Measurements from ENCODE around the gene JPH4. TPM values are rescaled to one million over a fixed set of nuclear protein-coding genes. Genes with fewer than 3 reads are reported as not detected.
A peak's percentile ranks its signal among the peaks of the same experiment; 100 is the strongest.
"Not testable (repeated sequence)": the region's sequence is repeated elsewhere in the genome, so short reads cannot be mapped to it uniquely, and the experiment has no call there.

The JPH4 gene
- total and polyA plus RNA-seq, 5 donors from 2014 or later = 0.14 TPM; not detected in 4

DNA sequence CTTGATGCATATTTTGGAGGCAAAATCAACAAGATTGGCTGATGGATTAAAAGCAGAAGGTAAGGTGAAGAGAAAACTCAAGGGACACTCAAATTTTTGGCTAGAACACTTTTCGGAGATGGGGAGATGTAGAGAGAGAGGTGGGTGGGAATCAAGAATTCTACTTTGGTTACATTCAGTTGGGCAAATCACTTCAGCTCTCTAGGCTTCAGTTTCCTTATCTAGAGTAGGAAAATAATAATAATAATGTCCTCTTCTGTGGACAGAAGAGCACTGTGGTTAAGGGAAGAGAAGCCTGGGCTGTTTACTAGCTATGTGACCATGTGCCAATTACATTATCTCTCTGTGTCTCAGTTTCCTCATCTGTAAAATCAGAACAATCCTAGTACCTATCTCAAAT, 34.2 kb upstream of the JPH4 start:
- peaks cover 20% of the 10 kb centered on the region for H3K4me1 ChIP-seq (ENCODE audit: control insufficient read depth, insufficient read depth, low read length, poor library complexity, severe bottlenecking)
- no peak overlapping the region for H3K4me3 ChIP-seq (ENCODE audit: low read depth, low read length)
- Mint-ChIP-seq H3K36me3 (no peaks in the 10 kb centered on the region), H3K27ac (peak overlapping the region in 2 of 3 donors; percentile 17 to 22), H3K4me3 (no peak overlapping the region), H3K9me3 (peaks cover 0 to 11% (median 0%) of the 10 kb centered on the region in 7 donors), H3K27me3 (no peaks in the 10 kb centered on the region), H3K4me1 (peaks cover 15 to 33% (median 20%) of the 10 kb centered on the region in 4 donors)
- no peaks in the 10 kb centered on the region for H3K27me3 ChIP-seq (ENCODE audit: control insufficient read depth, insufficient read depth, low read length)
- ATAC-seq (ENCODE audit: low read depth in 2 of 2) = no peak
- no peaks in the 10 kb centered on the region for H3K36me3 ChIP-seq (ENCODE audit: control insufficient read depth, insufficient read depth, low read length)
- H3K27ac ChIP-seq (ENCODE audit: insufficient read depth, low read length, poor library complexity, severe bottlenecking) = no peak overlapping the region
- DNase-seq = no peak
- H3K9me3 ChIP-seq (ENCODE audit: control insufficient read depth in 2 of 2, low read length in 2 of 2) = no peaks in the 10 kb centered on the region

DNA sequence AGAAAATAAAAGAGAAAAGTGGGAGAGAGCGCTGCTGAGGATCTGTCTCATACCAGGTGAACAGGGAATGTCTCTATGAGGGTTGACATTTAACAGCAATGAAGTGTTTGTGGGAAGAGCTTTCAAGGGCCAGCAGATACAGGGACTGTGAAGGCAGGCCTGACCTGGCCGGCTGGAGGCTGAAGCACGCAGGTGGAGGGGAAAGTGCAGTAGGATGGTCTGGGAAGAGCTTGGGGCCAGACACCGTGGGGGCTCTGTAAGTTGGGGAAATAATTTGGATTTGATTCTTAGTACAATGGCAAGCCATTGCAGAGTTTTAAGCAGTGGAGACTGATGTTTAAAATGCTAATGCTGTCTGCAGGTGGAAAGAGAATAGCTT, 33.8 kb upstream of the JPH4 start:
- no peaks in the 10 kb centered on the region for H3K36me3 Mint-ChIP-seq
- ATAC-seq (ENCODE audit: low read depth in 2 of 2) = no peak
- peaks cover 0 to 11% (median 0%) of the 10 kb centered on the region in 7 donors for H3K9me3 Mint-ChIP-seq
- Histone ChIP-seq H3K27me3 (ENCODE audit: control insufficient read depth, insufficient read depth, low read length) (no peaks in the 10 kb centered on the region), H3K4me3 (ENCODE audit: low read depth, low read length) (no peak overlapping the region), H3K36me3 (ENCODE audit: control insufficient read depth, insufficient read depth, low read length) (no peaks in the 10 kb centered on the region), H3K27ac (ENCODE audit: insufficient read depth, low read length, poor library complexity, severe bottlenecking) (no peak overlapping the region), H3K4me1 (ENCODE audit: control insufficient read depth, insufficient read depth, low read length, poor library complexity, severe bottlenecking) (peaks cover 20% of the 10 kb centered on the region), H3K9me3 (ENCODE audit: control insufficient read depth in 2 of 2, low read length in 2 of 2) (no peaks in the 10 kb centered on the region)
- peaks cover 15 to 33% (median 21%) of the 10 kb centered on the region in 4 donors for H3K4me1 Mint-ChIP-seq
- H3K27ac Mint-ChIP-seq = peak overlapping the region; percentile 17 to 59 (median 22)
- H3K27me3 Mint-ChIP-seq = no peaks in the 10 kb centered on the region
- H3K4me3 Mint-ChIP-seq = no peak overlapping the region
- no peak for DNase-seq

DNA sequence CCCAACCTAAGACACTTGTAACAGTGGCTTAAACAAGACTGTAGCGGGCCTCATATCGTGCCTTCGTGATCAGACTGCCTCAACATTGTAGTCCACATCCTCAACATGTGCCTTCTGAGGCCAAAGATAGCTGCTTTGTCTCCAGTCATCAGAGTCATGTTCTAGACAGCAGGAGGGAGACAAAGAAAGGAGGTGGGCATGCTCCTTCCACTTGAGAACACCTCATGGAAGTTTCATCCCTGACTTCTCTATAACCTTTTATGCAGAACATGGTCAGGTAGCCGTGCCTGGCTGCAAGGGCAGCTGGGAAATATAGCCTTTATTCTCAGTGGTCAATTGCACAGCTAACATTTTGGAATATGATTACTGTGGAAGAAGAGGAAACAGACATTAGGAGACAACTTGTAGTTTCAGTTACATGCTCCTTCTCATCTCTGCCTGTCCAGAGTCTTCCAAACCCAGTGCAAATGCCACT, 32.3 kb upstream of the JPH4 start:
- no peaks in the 10 kb centered on the region for H3K36me3 Mint-ChIP-seq
- DNase-seq (peak in 2 of 3 donors; percentile 14 to 39), ATAC-seq (ENCODE audit: low read depth in 2 of 2) (peak; percentile 31 to 59)
- Histone ChIP-seq H3K4me3 (ENCODE audit: low read depth, low read length) (peak overlapping the region; percentile 57), H3K36me3 (ENCODE audit: control insufficient read depth, insufficient read depth, low read length) (no peaks in the 10 kb centered on the region), H3K27me3 (ENCODE audit: control insufficient read depth, insufficient read depth, low read length) (no peaks in the 10 kb centered on the region), H3K9me3 (ENCODE audit: control insufficient read depth in 2 of 2, low read length in 2 of 2) (no peaks in the 10 kb centered on the region), H3K4me1 (ENCODE audit: control insufficient read depth, insufficient read depth, low read length, poor library complexity, severe bottlenecking) (peaks cover 20% of the 10 kb centered on the region), H3K27ac (ENCODE audit: insufficient read depth, low read length, poor library complexity, severe bottlenecking) (peak overlapping the region; percentile 71)
- H3K27ac Mint-ChIP-seq = peak overlapping the region; percentile 90 to 98 (median 94)
- peaks cover 0 to 11% (median 0%) of the 10 kb centered on the region in 7 donors for H3K9me3 Mint-ChIP-seq
- H3K27me3 Mint-ChIP-seq = no peaks in the 10 kb centered on the region
- H3K4me1 Mint-ChIP-seq = peaks cover 15 to 37% (median 24%) of the 10 kb centered on the region in 4 donors
- H3K4me3 Mint-ChIP-seq = peak overlapping the region in 3 of 4 donors; percentile 13 to 82 (median 74)

DNA sequence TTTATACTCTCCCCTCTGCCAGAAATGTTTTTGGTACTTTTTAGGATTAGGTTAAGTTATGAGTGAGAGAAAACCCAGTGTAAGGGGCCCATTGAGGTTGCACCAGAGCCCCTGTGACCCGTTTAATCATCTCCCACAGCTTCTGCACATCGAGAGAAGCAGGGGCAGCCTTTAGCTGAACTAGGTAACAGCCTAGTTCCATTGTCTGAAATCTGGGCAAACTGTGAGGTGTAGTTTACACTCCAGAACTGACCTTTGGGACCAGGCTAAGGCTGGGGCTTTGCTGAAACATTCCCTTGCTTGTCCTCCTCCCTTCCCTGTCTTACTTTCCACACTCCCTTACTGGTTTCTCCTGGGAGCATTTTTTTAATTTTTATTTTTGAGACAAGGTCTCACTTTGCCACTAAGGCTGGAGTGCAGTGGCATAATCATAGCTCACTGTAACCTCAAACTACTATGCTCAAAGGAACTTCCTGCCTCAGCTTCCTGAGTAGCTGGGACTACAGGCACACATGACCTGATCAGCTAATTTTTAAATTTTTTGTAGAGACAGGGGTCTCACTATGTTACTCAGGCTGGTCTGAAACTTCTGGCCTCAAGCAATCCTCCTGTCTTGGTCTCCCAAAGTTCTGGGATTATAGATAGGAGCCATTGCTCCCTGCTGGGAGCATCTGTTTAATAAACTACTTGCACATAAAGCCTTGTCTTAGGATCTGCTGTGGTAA, 31.7 kb upstream of the JPH4 start:
- H3K36me3 ChIP-seq (ENCODE audit: control insufficient read depth, insufficient read depth, low read length) = no peaks in the 10 kb centered on the region

DNA sequence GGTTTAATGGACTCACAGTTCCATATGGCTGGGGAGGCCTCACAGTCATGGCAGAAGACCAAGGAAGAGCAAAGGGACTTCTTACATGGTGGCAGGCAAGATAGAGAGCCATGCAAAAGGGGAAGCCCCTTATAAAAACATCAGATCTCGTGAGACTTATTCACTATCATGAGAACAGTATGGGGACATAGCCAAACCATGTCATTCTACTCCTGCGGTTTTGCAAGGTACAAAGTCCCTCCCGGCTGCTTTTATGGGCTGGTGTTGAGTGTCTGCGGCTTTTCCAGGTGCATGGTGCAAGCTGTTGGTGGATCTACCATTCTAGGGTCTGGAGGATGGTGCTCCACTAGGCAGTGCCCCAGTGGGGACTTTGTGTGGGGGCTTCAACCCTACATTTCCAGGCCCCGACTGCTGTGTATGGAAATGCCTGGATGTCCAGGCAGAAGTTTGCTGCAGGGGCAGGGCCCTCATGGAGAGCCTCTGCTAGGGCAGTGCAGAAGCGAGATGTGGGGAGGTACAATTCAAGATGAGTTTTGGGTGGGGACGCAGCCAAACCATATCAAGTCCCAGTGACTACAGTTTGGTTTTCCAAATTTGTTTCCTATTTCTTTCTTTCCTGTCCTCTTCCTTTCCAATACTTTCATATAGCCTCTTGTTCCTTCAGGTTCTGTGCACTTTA, 31.0 kb upstream of the JPH4 start:
- not testable (repeated sequence) for H3K27me3 ChIP-seq (ENCODE audit: control insufficient read depth, insufficient read depth, low read length); H3K9me3 ChIP-seq (ENCODE audit: control insufficient read depth in 2 of 2, low read length in 2 of 2); H3K36me3 ChIP-seq (ENCODE audit: control insufficient read depth, insufficient read depth, low read length); H3K4me3 ChIP-seq (ENCODE audit: low read depth, low read length); DNase-seq; H3K27me3 Mint-ChIP-seq; ATAC-seq (ENCODE audit: low read depth in 2 of 2); H3K36me3 Mint-ChIP-seq
- peaks cover 15 to 37% (median 25%) of the 10 kb centered on the region in 4 donors for H3K4me1 Mint-ChIP-seq
- peak overlapping the region in 3 of 4 donors; percentile 10 to 82 (median 35) for H3K4me3 Mint-ChIP-seq
- peaks cover 0 to 11% (median 0%) of the 10 kb centered on the region in 7 donors for H3K9me3 Mint-ChIP-seq
- peak overlapping the region; percentile 90 to 98 (median 94) for H3K27ac Mint-ChIP-seq
- Histone ChIP-seq H3K4me1 (ENCODE audit: control insufficient read depth, insufficient read depth, low read length, poor library complexity, severe bottlenecking) (peaks cover 20% of the 10 kb centered on the region), H3K27ac (ENCODE audit: insufficient read depth, low read length, poor library complexity, severe bottlenecking) (peak overlapping the region; percentile 71)

More for the DNA sequence above, 31.7 kb upstream of the JPH4 start:
- peak overlapping the region; percentile 57 for H3K4me3 ChIP-seq (ENCODE audit: low read depth, low read length)
- peak; percentile 83 to 86 for ATAC-seq (ENCODE audit: low read depth in 2 of 2)
- no peaks in the 10 kb centered on the region for H3K27me3 ChIP-seq (ENCODE audit: control insufficient read depth, insufficient read depth, low read length)
- DNase-seq = peak in 2 of 3 donors; percentile 34 to 59
- Mint-ChIP-seq H3K9me3 (peaks cover 0 to 11% (median 0%) of the 10 kb centered on the region in 7 donors), H3K4me3 (peak overlapping the region; percentile 13 to 82 (median 76)), H3K27me3 (no peaks in the 10 kb centered on the region), H3K27ac (peak overlapping the region; percentile 90 to 98 (median 94)), H3K36me3 (no peaks in the 10 kb centered on the region), H3K4me1 (peaks cover 15 to 37% (median 25%) of the 10 kb centered on the region in 4 donors)
- peak overlapping the region; percentile 71 for H3K27ac ChIP-seq (ENCODE audit: insufficient read depth, low read length, poor library complexity, severe bottlenecking)
- no peaks in the 10 kb centered on the region for H3K9me3 ChIP-seq (ENCODE audit: control insufficient read depth in 2 of 2, low read length in 2 of 2)
- peaks cover 20% of the 10 kb centered on the region for H3K4me1 ChIP-seq (ENCODE audit: control insufficient read depth, insufficient read depth, low read length, poor library complexity, severe bottlenecking)

DNA sequence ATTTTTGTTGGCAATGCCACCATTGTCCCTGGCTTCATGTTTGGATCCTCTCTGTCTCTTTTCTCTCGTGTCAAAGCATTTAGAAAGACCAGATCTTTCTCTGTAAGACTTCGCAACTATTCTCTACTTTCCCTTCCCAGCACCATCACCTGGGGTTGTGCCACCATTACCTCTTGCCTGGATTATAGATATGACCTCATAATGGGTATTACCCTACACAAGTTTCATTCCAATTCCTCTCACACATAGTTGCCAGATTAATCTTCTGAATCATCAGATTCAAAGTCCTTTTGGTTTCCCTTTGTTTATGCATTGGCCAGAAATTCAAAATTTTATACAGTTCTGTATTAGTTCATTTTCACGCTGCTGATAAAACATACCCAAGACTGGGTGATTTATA, 30.4 kb upstream of the JPH4 start:
- Histone ChIP-seq H3K9me3 (ENCODE audit: control insufficient read depth in 2 of 2, low read length in 2 of 2) (no peaks in the 10 kb centered on the region), H3K27ac (ENCODE audit: insufficient read depth, low read length, poor library complexity, severe bottlenecking) (no peak overlapping the region), H3K27me3 (ENCODE audit: control insufficient read depth, insufficient read depth, low read length) (no peaks in the 10 kb centered on the region), H3K36me3 (ENCODE audit: control insufficient read depth, insufficient read depth, low read length) (no peaks in the 10 kb centered on the region), H3K4me1 (ENCODE audit: control insufficient read depth, insufficient read depth, low read length, poor library complexity, severe bottlenecking) (peaks cover 20% of the 10 kb centered on the region), H3K4me3 (ENCODE audit: low read depth, low read length) (no peak overlapping the region)
- H3K4me3 Mint-ChIP-seq = peak overlapping the region in 2 of 4 donors; percentile 35 to 42
- H3K27ac Mint-ChIP-seq = peak overlapping the region in 2 of 3 donors; percentile 16 to 94
- peaks cover 15 to 37% (median 25%) of the 10 kb centered on the region in 4 donors for H3K4me1 Mint-ChIP-seq
- DNase-seq (no peak), ATAC-seq (ENCODE audit: low read depth in 2 of 2) (no peak)
- H3K9me3 Mint-ChIP-seq = peaks cover 0 to 11% (median 0%) of the 10 kb centered on the region in 7 donors
- no peaks in the 10 kb centered on the region for H3K36me3 Mint-ChIP-seq
- H3K27me3 Mint-ChIP-seq = no peaks in the 10 kb centered on the region

DNA sequence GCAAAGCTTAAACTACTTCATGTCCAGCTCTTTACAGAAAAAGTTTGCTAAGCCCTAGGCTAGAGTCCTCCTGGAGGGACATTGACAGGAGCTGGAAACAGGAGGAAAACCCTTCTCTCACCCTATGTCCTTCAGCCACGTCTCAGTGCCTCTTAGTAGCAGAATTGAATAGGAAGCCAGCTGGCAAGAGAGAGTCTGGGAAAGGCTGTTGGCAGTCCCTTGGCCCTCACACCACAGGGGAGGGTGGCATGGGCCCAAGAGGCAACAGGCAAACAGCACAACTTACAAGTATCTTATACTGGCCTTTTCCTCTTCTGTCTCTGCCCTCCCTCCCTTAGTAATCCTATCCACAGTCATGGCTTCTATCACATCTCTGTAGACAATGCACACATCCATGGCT, 29.9 kb upstream of the JPH4 start:
- DNase-seq (no peak), ATAC-seq (ENCODE audit: low read depth in 2 of 2) (no peak)
- Histone ChIP-seq H3K27me3 (ENCODE audit: control insufficient read depth, insufficient read depth, low read length) (no peaks in the 10 kb centered on the region), H3K4me1 (ENCODE audit: control insufficient read depth, insufficient read depth, low read length, poor library complexity, severe bottlenecking) (peaks cover 20% of the 10 kb centered on the region), H3K27ac (ENCODE audit: insufficient read depth, low read length, poor library complexity, severe bottlenecking) (no peak overlapping the region), H3K9me3 (ENCODE audit: control insufficient read depth in 2 of 2, low read length in 2 of 2) (no peaks in the 10 kb centered on the region), H3K4me3 (ENCODE audit: low read depth, low read length) (no peak overlapping the region), H3K36me3 (ENCODE audit: control insufficient read depth, insufficient read depth, low read length) (no peaks in the 10 kb centered on the region)
- Mint-ChIP-seq H3K9me3 (peaks cover 0 to 11% (median 0%) of the 10 kb centered on the region in 7 donors), H3K4me3 (no peak overlapping the region), H3K36me3 (no peaks in the 10 kb centered on the region), H3K4me1 (peaks cover 15 to 37% (median 25%) of the 10 kb centered on the region in 4 donors), H3K27ac (peak overlapping the region in 1 of 3 donors; percentile 94), H3K27me3 (no peaks in the 10 kb centered on the region)
